GM10847 (cell line): Measurements from ENCODE around the gene RALGAPA2.

ENCODE experiments used
- POLR2A ChIP-seq: IDR thresholded peaks from 2 replicates; pipeline ENCODE4 v1.6.1; 2011; ENCODE audit not compliant: insufficient read length; ENCODE audit errors: extremely low read depth

The RALGAPA2 gene

DNA sequence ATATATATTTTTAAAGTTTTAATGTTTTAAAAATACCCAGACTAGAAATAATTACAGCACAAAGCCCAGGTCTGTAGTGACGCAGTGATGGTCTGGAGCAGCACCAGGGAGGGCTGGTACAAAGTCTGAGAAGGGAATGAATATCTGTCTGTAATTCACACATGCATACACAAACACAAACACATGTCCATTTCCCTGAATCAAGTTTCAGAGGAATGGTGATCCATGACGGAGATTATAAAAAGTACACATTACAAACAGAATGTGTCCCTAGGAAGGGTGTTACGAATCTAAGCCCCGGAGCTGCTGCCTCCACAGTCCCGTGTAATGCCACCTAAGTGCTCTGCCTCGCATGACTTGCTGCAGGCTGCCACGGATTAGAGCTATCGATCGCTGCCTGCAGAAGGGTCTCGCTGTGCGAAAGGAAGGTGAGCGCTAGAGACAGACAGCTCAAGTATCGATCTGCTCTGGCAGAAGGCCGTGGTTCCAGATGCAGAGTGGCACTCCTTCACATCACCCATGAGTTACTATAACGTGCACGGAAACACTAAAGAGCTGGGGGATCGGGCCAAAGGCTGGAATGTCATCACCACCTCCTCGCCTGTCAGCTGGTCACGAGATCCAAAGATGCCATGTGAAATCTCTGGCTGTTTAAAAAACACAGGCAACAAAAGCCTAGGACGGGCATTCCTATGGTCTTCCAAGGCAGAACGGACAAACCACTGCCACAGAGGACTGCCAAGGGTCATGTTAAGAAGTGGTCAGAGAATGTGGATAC is 257.4 kb downstream of the RALGAPA2 start:
- TF ChIP-seq POLR2A: no peak

DNA sequence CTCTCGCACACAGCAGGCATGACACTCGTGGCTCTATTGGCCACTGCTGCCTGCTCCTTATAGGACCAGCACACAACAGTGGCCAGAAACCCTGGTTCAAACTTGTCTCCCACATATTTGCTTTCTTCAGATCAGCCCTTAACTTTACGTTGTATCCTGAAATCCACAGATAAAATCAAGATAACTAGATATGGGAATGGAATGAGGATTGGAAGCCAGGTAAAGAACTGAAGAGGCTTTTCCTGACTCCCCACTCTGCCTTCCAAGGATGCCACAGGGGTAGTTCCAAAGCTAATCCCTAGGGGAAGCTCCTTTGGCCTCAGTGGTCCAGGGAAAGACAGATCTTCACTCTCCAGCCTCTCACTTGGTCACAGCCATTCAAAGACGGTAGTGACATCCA is 258.1 kb downstream of the RALGAPA2 start:
- TF ChIP-seq POLR2A: no peak

DNA sequence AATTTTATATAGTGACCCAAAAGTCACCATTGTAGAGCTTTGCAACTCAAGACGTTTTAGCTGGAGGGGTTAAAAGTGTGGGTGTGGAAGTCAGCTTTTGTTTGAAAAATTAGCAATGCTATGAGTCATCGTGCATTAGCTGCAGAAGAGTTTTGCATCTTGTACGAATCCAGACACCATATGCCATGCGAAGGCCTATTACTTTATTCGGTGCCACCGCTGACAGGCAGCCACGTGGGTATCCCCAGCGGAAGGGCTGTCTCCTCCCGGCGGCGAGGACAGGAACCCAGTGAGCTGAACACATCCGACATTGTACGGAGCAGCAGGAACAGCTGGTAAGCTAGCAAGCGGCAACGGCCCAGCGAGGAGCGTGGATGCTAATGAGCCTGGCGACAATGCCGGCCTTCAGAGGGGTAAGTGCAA is 260.2 kb downstream of the RALGAPA2 start:
- TF ChIP-seq POLR2A: peak; percentile 19

DNA sequence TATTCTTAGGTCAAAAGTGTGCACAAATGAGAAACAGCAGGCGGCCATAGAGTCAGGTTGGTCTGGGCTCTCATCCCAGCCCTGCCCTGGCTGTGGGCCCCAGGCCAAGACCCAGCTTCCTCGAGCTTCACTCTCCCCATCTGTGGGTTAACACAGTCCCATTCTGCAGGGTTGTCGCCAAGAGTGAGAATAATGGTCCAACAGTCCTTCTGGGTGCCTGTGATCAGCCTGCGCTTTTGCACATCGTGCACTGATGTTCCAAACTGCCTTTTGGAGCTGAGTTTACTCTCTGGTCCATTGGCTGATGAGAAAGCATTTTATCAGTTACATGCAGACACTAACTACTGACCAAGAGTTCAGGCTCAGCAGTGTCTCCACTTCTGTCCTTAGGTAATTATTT is 261.9 kb downstream of the RALGAPA2 start:
- TF ChIP-seq POLR2A: no peak

DNA sequence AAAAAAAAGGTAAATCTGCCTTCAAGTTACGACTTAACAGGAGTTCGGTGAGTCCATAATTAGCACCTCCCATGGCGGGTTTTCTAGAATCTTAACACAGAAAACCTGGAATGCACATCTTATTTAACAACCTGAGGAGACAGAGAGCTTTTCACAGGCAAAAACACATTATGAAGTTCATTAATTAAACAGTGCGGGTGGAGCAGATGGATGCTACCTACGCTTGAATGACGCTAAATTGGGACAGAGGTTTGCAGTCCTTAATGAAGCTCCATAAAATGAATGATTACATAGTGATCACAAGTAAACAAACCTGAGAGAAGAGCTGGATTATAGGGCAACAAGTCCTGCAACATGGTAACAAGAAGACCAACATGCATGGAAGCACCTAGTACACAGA is 263.6 kb downstream of the RALGAPA2 start:
- TF ChIP-seq POLR2A: no peak

DNA sequence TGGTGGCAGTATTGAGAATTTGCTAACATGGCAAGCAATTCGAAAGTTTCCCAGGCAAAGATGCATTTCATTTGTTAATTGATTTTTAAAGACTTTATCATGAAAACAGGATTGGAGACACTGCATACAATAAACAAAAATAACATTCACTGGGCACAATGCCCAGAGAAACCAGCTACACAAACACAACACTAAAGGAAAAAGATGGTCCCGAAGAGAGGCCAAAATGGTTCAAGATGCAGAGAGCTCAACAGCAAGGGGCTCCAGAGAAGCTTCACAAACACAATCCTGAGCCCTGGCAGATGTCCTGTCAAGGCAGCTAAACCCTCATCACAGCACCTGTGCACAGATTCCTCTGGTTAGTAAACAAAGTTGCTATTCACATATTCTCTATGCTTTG is 265.2 kb downstream of the RALGAPA2 start:
- no peak for TF ChIP-seq POLR2A

DNA sequence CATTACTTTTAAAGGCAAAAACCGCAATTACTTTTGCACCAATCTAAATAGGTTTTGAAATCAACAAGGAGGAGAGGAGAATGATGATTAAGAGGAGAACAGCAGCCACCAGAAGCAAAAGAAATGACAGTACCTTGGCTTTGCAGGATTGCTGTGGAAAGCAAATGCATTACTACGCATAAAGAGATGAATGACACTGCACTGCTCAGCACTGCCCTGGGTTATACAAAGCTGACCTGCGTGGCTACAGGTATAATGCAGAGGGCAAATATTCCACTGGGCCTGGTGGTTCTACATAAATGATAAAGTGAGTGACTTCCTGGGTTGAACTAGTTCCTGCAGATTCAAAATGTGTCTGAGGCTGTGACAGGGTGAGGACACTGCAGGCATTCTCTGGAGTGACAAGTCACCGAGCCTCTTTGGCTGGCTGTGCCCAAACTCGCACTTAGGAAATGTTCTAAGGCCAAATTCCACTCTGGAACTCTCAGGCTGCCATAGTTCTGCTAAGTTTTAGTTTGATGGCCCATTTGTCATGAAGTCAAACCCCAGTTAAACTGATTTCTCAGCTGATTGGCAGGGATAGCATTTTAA is 265.9 kb downstream of the RALGAPA2 start:
- TF ChIP-seq POLR2A: no peak

DNA sequence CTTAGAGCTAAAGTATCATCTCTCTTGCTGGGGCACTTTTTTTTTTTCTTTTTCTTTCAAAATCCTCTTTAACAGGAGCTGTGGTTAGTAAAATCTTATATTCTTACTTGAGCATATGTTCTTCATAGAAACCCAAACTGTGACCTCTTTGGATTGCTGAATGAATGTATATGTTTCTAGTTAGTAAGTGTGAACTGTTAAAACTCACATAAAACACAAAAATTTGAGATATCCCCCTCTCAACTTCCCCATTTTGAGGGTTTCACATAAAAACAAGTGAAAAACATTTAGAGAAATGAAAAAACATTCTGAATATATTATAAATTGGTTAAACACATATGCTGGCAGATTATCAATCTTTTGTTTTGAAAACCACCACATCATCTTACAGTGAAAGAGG is 266.4 kb downstream of the RALGAPA2 start:
- no peak for TF ChIP-seq POLR2A

DNA sequence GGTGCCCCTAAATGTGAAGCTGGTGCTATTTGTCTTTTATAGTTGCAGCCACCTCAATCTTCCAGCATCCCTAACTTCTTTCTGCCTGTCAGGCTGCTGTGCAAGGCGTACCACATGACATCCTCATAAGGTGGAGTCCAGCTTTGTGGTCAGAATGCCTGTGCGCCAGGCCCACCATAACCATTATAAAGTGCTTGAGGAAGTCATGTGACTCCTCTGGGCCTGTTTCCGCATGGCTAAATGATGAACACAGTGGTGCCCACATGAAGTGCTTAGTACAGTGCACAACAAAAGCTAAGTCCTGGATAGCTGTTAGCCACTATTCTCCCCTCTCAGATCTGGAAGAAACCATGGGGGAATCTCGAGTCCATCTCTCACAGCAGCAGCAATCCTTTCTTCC is 268.9 kb downstream of the RALGAPA2 start:
- no peak for TF ChIP-seq POLR2A

DNA sequence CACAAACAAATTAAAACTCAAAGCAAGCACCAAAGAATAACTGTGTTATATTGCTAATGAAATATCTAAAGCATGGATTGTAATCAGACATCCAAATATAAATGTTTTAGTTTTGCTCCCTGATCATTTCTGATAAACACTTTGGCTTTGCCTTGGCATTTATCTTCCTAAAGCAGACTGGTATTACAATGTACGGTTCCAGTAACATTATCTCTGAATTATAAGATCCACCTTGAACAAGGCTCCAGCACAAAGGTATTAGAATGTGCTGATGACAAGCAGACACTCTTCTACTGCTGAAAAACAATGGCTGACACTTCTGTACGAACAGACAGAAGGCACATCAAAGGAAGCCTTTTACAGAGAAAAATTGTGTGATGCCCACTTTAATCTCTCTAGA is 270.0 kb downstream of the RALGAPA2 start:
- no peak for TF ChIP-seq POLR2A

DNA sequence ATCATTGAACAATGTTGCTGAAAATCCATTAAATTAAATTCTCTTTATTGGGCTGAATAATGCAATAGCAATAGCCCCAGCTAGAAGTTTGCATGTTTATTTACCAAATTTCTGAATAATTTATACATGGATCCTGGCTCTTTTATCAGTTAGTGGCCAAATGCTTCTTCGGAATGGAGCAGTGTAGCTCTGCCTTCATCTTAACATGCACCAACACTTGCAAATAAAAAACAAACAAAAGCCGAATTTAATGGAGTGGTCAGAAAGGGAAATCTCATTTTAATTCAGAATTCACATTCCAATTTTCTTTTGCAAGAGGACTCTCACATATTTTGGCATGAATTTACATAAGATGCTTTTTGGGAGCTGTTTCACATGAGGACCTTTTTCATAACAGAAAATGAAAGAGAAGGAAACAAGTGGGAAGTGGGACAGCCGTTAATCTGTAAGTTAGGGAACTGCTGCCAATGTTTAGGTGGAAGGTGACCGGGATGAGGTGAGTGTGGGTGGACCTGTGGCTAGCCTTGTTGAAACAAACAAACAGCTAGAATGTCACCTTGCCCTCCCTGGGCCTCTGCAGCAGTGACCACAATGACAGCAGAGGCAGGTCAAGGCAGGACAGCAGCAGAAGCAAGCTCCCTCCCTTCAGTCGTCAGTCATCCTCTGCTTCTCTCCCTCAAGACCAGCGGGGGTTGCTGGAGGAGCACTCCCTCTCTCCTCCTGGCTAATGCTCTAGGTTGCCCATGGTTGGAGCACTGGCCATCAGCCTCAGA is 271.4 kb downstream of the RALGAPA2 start:
- no peak for TF ChIP-seq POLR2A

DNA sequence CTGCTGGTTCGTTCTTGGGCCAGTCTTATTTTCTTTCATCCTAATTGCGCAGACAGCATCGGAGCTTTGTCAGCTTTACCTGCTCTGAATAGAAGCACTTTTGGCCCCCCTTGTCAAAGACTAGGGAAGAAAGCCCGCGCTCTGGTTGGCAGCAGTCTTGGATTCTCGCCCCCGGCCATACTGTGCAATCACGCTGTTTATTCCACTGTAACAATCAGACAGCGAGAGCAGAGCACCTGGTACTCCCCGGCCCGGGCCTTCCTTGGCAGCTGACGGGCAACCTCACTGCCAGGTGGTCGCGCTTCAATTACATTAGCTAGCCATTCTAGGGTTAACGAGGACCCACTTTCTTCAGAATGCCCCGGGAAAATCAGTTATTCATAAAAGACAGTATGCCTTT is 272.0 kb downstream of the RALGAPA2 start:
- no peak for TF ChIP-seq POLR2A

DNA sequence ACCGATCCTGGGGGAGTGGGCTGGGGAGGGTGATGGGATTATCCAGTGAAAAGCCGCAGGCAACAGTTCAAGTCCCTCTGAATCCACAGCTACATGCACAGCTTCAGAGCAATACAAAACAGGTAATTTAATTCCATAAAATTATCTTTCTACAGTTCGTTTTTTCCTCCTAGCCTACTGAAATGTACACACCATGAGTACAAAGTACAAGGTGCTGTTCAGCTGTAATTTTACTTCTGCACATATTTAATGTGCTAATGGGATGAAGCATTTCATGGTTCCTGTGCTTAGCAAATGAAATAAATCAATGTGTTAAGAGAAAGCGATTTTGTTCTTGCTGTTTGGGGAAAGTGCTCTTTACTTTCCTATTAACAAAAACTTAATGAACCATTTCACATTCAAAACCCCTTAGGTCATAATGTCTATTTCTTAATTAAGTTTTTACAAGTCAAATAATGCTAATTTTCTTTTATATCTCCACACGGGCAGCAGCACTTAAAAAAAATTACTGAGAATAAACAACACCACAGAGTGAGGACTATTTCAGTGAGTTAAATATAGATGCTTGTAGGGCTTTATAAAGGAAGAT is 272.7 kb downstream of the RALGAPA2 start:
- no peak for TF ChIP-seq POLR2A

DNA sequence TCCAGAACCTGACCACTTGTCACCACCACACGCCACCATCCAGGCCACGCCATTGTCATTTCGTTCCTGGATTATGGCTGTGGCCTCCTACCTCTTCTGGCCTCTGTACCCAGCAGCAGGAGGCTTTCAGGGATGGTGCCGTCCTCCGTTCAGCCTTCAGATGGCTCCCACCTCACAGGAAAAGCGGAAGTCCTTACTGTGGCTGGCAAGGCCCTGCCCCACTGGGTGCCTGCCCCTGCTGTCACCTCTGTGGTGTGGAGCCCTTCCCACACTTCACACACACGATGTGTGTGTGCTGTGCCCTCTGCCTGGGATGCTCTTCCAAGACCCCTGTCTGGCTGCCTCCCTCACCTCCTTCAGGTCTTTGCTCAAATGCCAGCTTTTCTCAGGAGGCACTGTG is 275.1 kb downstream of the RALGAPA2 start:
- TF ChIP-seq POLR2A: no peak

DNA sequence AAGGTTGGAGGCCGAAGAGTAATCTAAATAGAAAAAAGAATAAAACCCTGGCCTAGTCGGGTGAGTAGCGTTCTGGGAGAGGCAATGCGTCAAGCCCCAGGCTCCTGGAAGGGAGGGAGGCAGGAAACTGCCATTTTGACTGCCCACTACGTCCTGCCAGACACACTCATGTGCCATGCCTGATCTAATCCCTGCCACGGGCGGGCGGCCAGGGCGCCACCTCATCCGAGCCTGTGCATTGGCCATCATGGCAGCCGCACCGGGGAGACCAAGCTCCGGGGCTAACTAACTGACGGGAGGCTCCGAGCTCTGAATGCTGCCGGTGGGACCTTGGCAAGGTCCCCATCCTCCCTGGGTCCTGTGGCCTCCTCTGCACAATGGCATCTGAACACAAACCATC is 275.8 kb downstream of the RALGAPA2 start:
- TF ChIP-seq POLR2A: no peak

DNA sequence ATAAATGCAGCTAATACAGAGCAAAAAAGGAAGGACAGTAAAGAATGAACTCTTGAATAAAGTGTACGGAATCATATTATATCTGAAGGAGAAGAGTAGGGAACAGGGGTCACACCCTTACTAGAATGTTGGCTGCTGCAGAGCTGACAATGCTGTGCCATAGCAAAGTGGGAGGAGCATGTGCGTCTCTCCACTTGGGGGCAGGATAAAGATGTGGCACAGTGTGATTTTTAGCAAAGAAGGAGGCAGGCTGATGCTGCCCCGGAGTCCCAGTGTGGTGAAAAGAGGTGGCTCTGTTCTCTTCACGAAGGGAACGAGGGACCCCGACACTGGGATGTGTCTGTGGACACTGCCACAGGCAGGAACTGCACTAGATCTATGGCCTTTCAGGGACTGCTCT is 277.0 kb downstream of the RALGAPA2 start:
- TF ChIP-seq POLR2A: no peak
